Heart left ventricle (tissue), 16 donors: ENCODE results near the gene SRC. TPM values are rescaled to one million over a fixed set of nuclear protein-coding genes. Genes with fewer than 3 reads are reported as not detected.

Source experiments
- ATAC-seq, 4 donors: fragments of 200-7000 bp; cut with Tn5 transposase; one replicate each; pipeline ENCODE4 v1.9.1; 2020 to 2022; ENCODE audit warnings: moderate library complexity in 4 of 4, mild to moderate bottlenecking in 3 of 4, moderate number of reproducible peaks in 1 of 4
- DNase-seq, 5 donors: peaks; one replicate each; pipeline ENCODE4 v3.0.0-alpha.2; 2020
- H3K27ac ChIP-seq, 12 donors: fragments of 200-600 bp; sonication (generic) in 4 of 12; one replicate each; pipeline versions ENCODE4 v1.5.0 to v1.8.0; 2016 to 2022; ENCODE audit warnings: mild to moderate bottlenecking in 2 of 12
- H3K27me3 ChIP-seq, 9 donors: fragments of 200-600 bp; sonication (generic) in 2 of 9; one replicate each; pipeline versions ENCODE4 v1.5.1 to v1.8.0; 2016 to 2022; ENCODE audit warnings: mild to moderate bottlenecking in 3 of 9
- H3K36me3 ChIP-seq, 9 donors: fragments of 200-600 bp; sonication (generic) in 2 of 9; one replicate each; pipeline versions ENCODE4 v1.5.0 to v1.8.0; 2018 to 2022; ENCODE audit warnings: mild to moderate bottlenecking in 2 of 9
- H3K4me1 ChIP-seq, 12 donors: fragments of 200-600 bp; sonication (generic) in 4 of 12; one replicate each; pipeline versions ENCODE4 v1.5.0 to v1.8.0; 2016 to 2022; ENCODE audit warnings: mild to moderate bottlenecking in 3 of 12
- H3K4me3 ChIP-seq, 12 donors: fragments of 200-600 bp; sonication (generic) in 4 of 12; one replicate each; pipeline versions ENCODE4 v1.5.0 to v1.8.0; 2017 to 2022; ENCODE audit warnings: mild to moderate bottlenecking in 9 of 12, moderate library complexity in 4 of 12
- H3K9me3 ChIP-seq, 12 donors: fragments of 200-600 bp; sonication (generic) in 4 of 12; one replicate each; pipeline versions ENCODE4 v1.5.0 to v1.8.0; 2016 to 2022; ENCODE audit warnings: mild to moderate bottlenecking in 1 of 12
- CTCF ChIP-seq, 12 donors: fragments of 200-600 bp; sonication (generic) in 4 of 12; IDR thresholded peaks; one replicate each; pipeline versions ENCODE4 v1.5.0 to v1.8.0; 2018 to 2022; ENCODE audit warnings: antibody characterized with exemption in 12 of 12, mild to moderate bottlenecking in 5 of 12
- POLR2A ChIP-seq, 2 donors: fragments of 450-650 bp; IDR thresholded peaks; one replicate each; pipeline ENCODE4 v1.6.1; 2017; ENCODE audit warnings: antibody characterized with exemption in 2 of 2, mild to moderate bottlenecking in 2 of 2, moderate library complexity in 2 of 2
- WGBS, 4 donors: extraction: QIAGEN DNeasy Blood & Tissue Kit in 2 of 4; methylation state at CpG; one replicate each; pipeline versions ENCODE4 v1.1.5 to v1.1.7; 2013 to 2018; 5-methylcytosine and 5-hydroxymethylcytosine counted together
- intact Hi-C, 10 donors: fragments of 100-400 bp; cut with DNase I; formaldehyde crosslinking; loops; one replicate each; pipeline versions ENCODE4 v1.11.1 to v1.14.2; 2022
- polyA plus RNA-seq, 2 donors: library from polyadenylated mRNA; stranded (reverse); fragments of 200-250 nt; gene quantifications; one replicate each; pipeline ENCODE4 v1.2.3, GENCODE V29; 2013
- total RNA-seq, 9 donors: library from RNA; depleted of rRNA in 2 of 9; stranded (reverse); fragments of >200 nt in 2 of 9; fragmentation: NEBNext Ultra II Directional in 3 of 9; extraction: Animal tissue kit (Norgen Biotek cat#: 25700) in 3 of 9; gene quantifications; one replicate each; pipeline versions ENCODE4 v1.1.0 to v1.2.4, GENCODE V29; 2016 to 2023
- donor health status: ischemic (EF 13 %, LVEDD 7.1; RV severe dilation, severe dysfunction).
- donor health status: healthy with polysubstance abuse.
- donor health status: DM: no; HTN: yes; CAD: no.
- donor health status: DM: no; HTN: no; CAD: no.
- donor health status: ischemic (EF 25% LVEDD 6.9; RV normal size, moderate dysfunction).
- donor health status: ischemic (EF 25% LVEDD 5.7; RV mildly dilated, moderate dysfunction).
- donor health status: healthy.
- donor health status: DM: yes; HTN: yes; CAD: no.
- donor health status: ischemic (EF 35%, LVEDD 5.7; RV mildly dilated, moderate dysfunction).
- donor health status: nonischemic (EF 11% LVEDD 7.7; RV severe dilation, severe dysfunction).
- donor health status: DM: yes; HTN: yes; CAD: no.
- donor health status: PGD.
- donor health status: ischemic (EF 29% LVEDD 5.4; RV normal size, mild dysfunction).
- donor health status: nonischemic (EF 23%, LVEDD 6.1; RV moderate dilation, normal function).

The SRC gene
- total and polyA plus RNA-seq, 11 donors: 2.5 to 19.9 (median 5.1) TPM

- Histone ChIP-seq H3K9me3 (no peaks in the 10 kb centered on the region), H3K4me3 (no peak overlapping the region), H3K27ac (no peak overlapping the region), H3K4me1 (peaks cover 0 to 29% (median 14%) of the 10 kb centered on the region in 12 donors), H3K36me3 (peaks cover 0 to 9% (median 0%) of the 10 kb centered on the region in 9 donors), H3K27me3 (peaks cover 0 to 25% (median 13%) of the 10 kb centered on the region in 9 donors)
- TF ChIP-seq POLR2A (IDR thresholded peaks at IDR 0.05): no peak
- no peak for TF ChIP-seq CTCF (IDR thresholded peaks at IDR 0.05)
- ATAC-seq: peak; percentile 57 to 73 (median 64)
- intact Hi-C loops: loop anchor here in 1 of 10 donors (10.0 kb wide), 1 partner anchor 117 kb away; the partner anchor contains the start of genes BLCAP and NNAT
- peak; percentile 47 to 76 (median 55) for DNase-seq
- 31 to 48% (median 35%) methylated on average over 11 to 14 of the region's 14 CpGs for WGBS, 4 donors
These were observed 61.6 kb downstream of the SRC start for GRCh38 chr20:37407573-37408002.

GRCh38 chr20:37408302-37409193 lies 62.6 kb downstream of the SRC start:
- no peak for ATAC-seq
- intact Hi-C loops: loop anchor here in 1 of 10 donors (10.0 kb wide), 1 partner anchor 116 kb away; the partner anchor contains the start of genes BLCAP and NNAT
- 26 to 37% (median 34%) methylated on average over 23 of the region's 23 CpGs for whole genome bisulfite sequencing, 4 donors

GRCh38 chr20:37411408-37412219 lies 65.7 kb downstream of the SRC start:
- WGBS, 4 donors: 35 to 50% (median 40%) methylated on average over 16 to 17 of the region's 17 CpGs

More at GRCh38 chr20:37408302-37409193, 62.6 kb downstream of the SRC start:
- H3K36me3 ChIP-seq: peaks cover 0 to under 1% (median 0%) of the 10 kb centered on the region in 9 donors
- TF ChIP-seq POLR2A (IDR thresholded peaks at IDR 0.05): no peak
- no peak for TF ChIP-seq CTCF (IDR thresholded peaks at IDR 0.05)
- DNase-seq: peak in 1 of 5 donors; percentile 44
- no peak overlapping the region for H3K4me3 ChIP-seq
- H3K27ac ChIP-seq: no peak overlapping the region
- no peaks in the 10 kb centered on the region for H3K9me3 ChIP-seq
- peaks cover 0 to 29% (median 14%) of the 10 kb centered on the region in 12 donors for H3K4me1 ChIP-seq
- H3K27me3 ChIP-seq: peaks cover 0 to 30% (median 13%) of the 10 kb centered on the region in 9 donors

More at GRCh38 chr20:37411408-37412219, 65.7 kb downstream of the SRC start:
- ATAC-seq (no peak), DNase-seq (peak in 1 of 5 donors; percentile 13)
- H3K4me3 ChIP-seq: peak overlapping the region in 6 of 12 donors; percentile 32 to 55 (median 47)
- no peak overlapping the region for H3K27ac ChIP-seq
- H3K9me3 ChIP-seq: no peaks in the 10 kb centered on the region
- H3K4me1 ChIP-seq: peaks cover 0 to 23% (median 11%) of the 10 kb centered on the region in 12 donors
- H3K27me3 ChIP-seq: peaks cover 0 to 55% (median 13%) of the 10 kb centered on the region in 9 donors
- no peak for TF ChIP-seq CTCF (IDR thresholded peaks at IDR 0.05)
- no peak for TF ChIP-seq POLR2A (IDR thresholded peaks at IDR 0.05)
- intact Hi-C loops: loop anchor here in 1 of 10 donors (10.0 kb wide), 1 partner anchor 73 kb away; no protein-coding TSS in a partner anchor
- no peaks in the 10 kb centered on the region for H3K36me3 ChIP-seq
